Ovary (tissue), 3 donors: ENCODE results near the gene FAM163B.

Experiments
- POLR2A ChIP-seq: fragments of 450-650 bp; IDR thresholded peaks from one replicate; pipeline ENCODE4 v1.6.1; 2017; ENCODE audit warnings: antibody characterized with exemption, mild to moderate bottlenecking, moderate library complexity
- TF ChIP-seq, protein P1 (sequence below), 3 donors: fragments of 450-650 bp in 2 of 3; fragments of 200-600 bp in 1 of 3; IDR thresholded peaks; one replicate each; pipeline versions ENCODE4 v1.5.1 to v1.8.0; 2016 to 2022; ENCODE audit warnings: antibody characterized with exemption in 3 of 3, mild to moderate bottlenecking in 1 of 3
- donor health status: DM: no; HTN: no; CAD: no.

DNA sequence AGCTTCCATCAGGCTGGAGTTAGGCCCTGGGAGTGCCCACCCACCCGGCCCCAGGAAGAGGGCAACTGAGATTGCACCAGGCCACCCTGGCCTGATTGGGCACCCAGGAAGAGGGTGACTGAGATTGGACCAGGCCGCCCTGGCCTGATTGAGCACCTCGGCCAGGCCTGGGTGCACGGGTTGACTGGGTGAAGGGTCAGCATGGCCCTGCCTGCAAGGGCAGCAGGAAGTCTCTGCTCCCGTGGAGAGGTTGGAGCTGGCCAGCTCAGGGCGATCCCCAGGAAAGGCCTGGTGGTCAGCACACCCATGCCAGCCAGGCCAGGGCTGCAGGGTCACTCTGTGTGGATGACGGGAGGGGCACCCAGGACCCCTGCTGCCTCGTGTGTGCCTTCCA lies 62.9 kb downstream of the FAM163B start:
- TF ChIP-seq, protein P1, sequence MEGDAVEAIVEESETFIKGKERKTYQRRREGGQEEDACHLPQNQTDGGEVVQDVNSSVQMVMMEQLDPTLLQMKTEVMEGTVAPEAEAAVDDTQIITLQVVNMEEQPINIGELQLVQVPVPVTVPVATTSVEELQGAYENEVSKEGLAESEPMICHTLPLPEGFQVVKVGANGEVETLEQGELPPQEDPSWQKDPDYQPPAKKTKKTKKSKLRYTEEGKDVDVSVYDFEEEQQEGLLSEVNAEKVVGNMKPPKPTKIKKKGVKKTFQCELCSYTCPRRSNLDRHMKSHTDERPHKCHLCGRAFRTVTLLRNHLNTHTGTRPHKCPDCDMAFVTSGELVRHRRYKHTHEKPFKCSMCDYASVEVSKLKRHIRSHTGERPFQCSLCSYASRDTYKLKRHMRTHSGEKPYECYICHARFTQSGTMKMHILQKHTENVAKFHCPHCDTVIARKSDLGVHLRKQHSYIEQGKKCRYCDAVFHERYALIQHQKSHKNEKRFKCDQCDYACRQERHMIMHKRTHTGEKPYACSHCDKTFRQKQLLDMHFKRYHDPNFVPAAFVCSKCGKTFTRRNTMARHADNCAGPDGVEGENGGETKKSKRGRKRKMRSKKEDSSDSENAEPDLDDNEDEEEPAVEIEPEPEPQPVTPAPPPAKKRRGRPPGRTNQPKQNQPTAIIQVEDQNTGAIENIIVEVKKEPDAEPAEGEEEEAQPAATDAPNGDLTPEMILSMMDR (IDR thresholded peaks at IDR 0.05), result no peak
- no peak for TF ChIP-seq POLR2A
